Fibroblast of lung (primary cell): ENCODE measurements around the gene HOPX.

Source experiments
- CTCF ChIP-seq, 2 donors: IDR thresholded peaks in 1 of 2; conservative IDR thresholded peaks in 1 of 2; 1 replicate in 1 of 2; 2 replicates in 1 of 2; pipeline ENCODE4 v1.5.1; 2011 to 2012; ENCODE audit warnings: low read length in 2 of 2, control low read depth in 1 of 2, inconsistent platforms in 1 of 2, low read depth in 1 of 2, mild to moderate bottlenecking in 1 of 2
- EZH2 ChIP-seq: IDR thresholded peaks from 2 replicates; pipeline ENCODE4 v1.5.1; 2012; ENCODE audit warnings: low read length, control low read depth, mild to moderate bottlenecking; ENCODE audit errors: missing control alignments

GRCh38 chr4:56677711-56678110, 3.4 kb downstream of the HOPX start:
- TF ChIP-seq CTCF (conservative IDR thresholded peaks at IDR 0.05 in 1 of 2, IDR thresholded peaks at IDR 0.05 in 1 of 2; ENCODE audit: low read depth in 1 of 2, low read length in 2 of 2): no peak
- TF ChIP-seq EZH2: no peak
